ENCODE measurements around the gene IFITM10. TPM values are rescaled to one million over a fixed set of nuclear protein-coding genes. Genes with fewer than 3 reads are reported as not detected.
A peak's percentile ranks its signal among the peaks of the same experiment; 100 is the strongest.

The IFITM10 gene
- total RNA-seq, 1 donor from 2014 or later, result 0.64 TPM

GRCh38 chr11:1746956-1747752 lies 3.2 kb downstream of the IFITM10 start:
- H3K4me1 Mint-ChIP-seq (ENCODE audit: unreplicated experiment), result peaks cover 12% of the 10 kb centered on the region
- peaks cover 15% of the 10 kb centered on the region for H3K27me3 Mint-ChIP-seq (ENCODE audit: unreplicated experiment)
- no peak overlapping the region for H3K27ac Mint-ChIP-seq (ENCODE audit: unreplicated experiment)
- no peak for DNase-seq (ENCODE audit: low spot score)
- H3K9me3 Mint-ChIP-seq (ENCODE audit: unreplicated experiment), result no peaks in the 10 kb centered on the region
- no peak for TF ChIP-seq CTCF (IDR thresholded peaks at IDR 0.05; ENCODE audit: unreplicated experiment)
- H3K4me3 Mint-ChIP-seq (ENCODE audit: unreplicated experiment), result no peak overlapping the region
- no peaks in the 10 kb centered on the region for H3K36me3 Mint-ChIP-seq (ENCODE audit: low read depth, unreplicated experiment)

GRCh38 chr11:1746511-1746931 lies 3.9 kb downstream of the IFITM10 start:
- Mint-ChIP-seq H3K4me1 (ENCODE audit: unreplicated experiment) (peaks cover 12% of the 10 kb centered on the region), H3K4me3 (ENCODE audit: unreplicated experiment) (peak overlapping the region; percentile 2), H3K36me3 (ENCODE audit: low read depth, unreplicated experiment) (no peaks in the 10 kb centered on the region), H3K27me3 (ENCODE audit: unreplicated experiment) (peaks cover 15% of the 10 kb centered on the region), H3K9me3 (ENCODE audit: unreplicated experiment) (no peaks in the 10 kb centered on the region), H3K27ac (ENCODE audit: unreplicated experiment) (no peak overlapping the region)
- TF ChIP-seq CTCF (IDR thresholded peaks at IDR 0.05; ENCODE audit: unreplicated experiment), result no peak
- DNase-seq (ENCODE audit: low spot score), result no peak

- H3K4me3 Mint-ChIP-seq (ENCODE audit: unreplicated experiment), result peak overlapping the region; percentile 2
- TF ChIP-seq CTCF (IDR thresholded peaks at IDR 0.05; ENCODE audit: unreplicated experiment), result no peak
- no peaks in the 10 kb centered on the region for H3K36me3 Mint-ChIP-seq (ENCODE audit: low read depth, unreplicated experiment)
- no peak for DNase-seq (ENCODE audit: low spot score)
- H3K4me1 Mint-ChIP-seq (ENCODE audit: unreplicated experiment), result peaks cover 12% of the 10 kb centered on the region
- H3K27me3 Mint-ChIP-seq (ENCODE audit: unreplicated experiment), result peaks cover 15% of the 10 kb centered on the region
- peak overlapping the region; percentile 34 for H3K27ac Mint-ChIP-seq (ENCODE audit: unreplicated experiment)
- no peaks in the 10 kb centered on the region for H3K9me3 Mint-ChIP-seq (ENCODE audit: unreplicated experiment)
These were observed 4.6 kb downstream of the IFITM10 start for GRCh38 chr11:1745701-1746320.

GRCh38 chr11:1744891-1745700 lies 5.3 kb downstream of the IFITM10 start:
- Mint-ChIP-seq H3K4me3 (ENCODE audit: unreplicated experiment) (no peak overlapping the region), H3K36me3 (ENCODE audit: low read depth, unreplicated experiment) (no peaks in the 10 kb centered on the region), H3K4me1 (ENCODE audit: unreplicated experiment) (peaks cover 7% of the 10 kb centered on the region), H3K9me3 (ENCODE audit: unreplicated experiment) (no peaks in the 10 kb centered on the region), H3K27me3 (ENCODE audit: unreplicated experiment) (peaks cover 10% of the 10 kb centered on the region), H3K27ac (ENCODE audit: unreplicated experiment) (peak overlapping the region; percentile 34)
- DNase-seq (ENCODE audit: low spot score), result no peak
- no peak for TF ChIP-seq CTCF (IDR thresholded peaks at IDR 0.05; ENCODE audit: unreplicated experiment)
